Neural cell (in vitro differentiated cells): ENCODE results near the gene STXBP1. TPM values are rescaled to one million over a fixed set of nuclear protein-coding genes. Genes with fewer than 3 reads are reported as not detected.

Source experiments
- H2AFZ ChIP-seq: fragments of 200-600, 300-800 bp; sonication (generic), shearing (Covaris generic); 2 replicates; pipeline ENCODE4 v1.6.0; 2014; ENCODE audit warnings: low read depth, mild to moderate bottlenecking, antibody characterized with exemption, low read length, moderate library complexity
- H3F3A ChIP-seq: fragments of 200-600 bp; shearing (Covaris generic); 2 replicates; pipeline ENCODE4 v1.6.1; 2016; ENCODE audit warnings: mild to moderate bottlenecking, moderate library complexity, mixed read lengths, antibody characterized with exemption, low read length; ENCODE audit not compliant: insufficient read depth, poor library complexity, severe bottlenecking
- H3K27ac ChIP-seq: fragments of 200-600, 300-800 bp; sonication (generic), shearing (Covaris generic); 2 replicates; pipeline ENCODE4 v1.5.1; 2014; ENCODE audit warnings: mild to moderate bottlenecking, low read length, moderate library complexity
- H3K27me3 ChIP-seq: fragments of 300-800, 200-600 bp; sonication (generic), shearing (Covaris generic); 2 replicates; pipeline ENCODE4 v1.6.0; 2014; ENCODE audit warnings: mild to moderate bottlenecking, low read depth, low read length, moderate library complexity; ENCODE audit not compliant: insufficient read depth
- H3K36me3 ChIP-seq: fragments of 300-800, 200-600 bp; sonication (generic), shearing (Covaris generic); 2 replicates; pipeline ENCODE4 v1.5.1; 2014; ENCODE audit warnings: mild to moderate bottlenecking, antibody characterized with exemption, low read length, moderate library complexity; ENCODE audit not compliant: insufficient read depth
- H3K4me2 ChIP-seq: fragments of 300-800, 200-600 bp; sonication (generic), shearing (Covaris generic); 2 replicates; pipeline ENCODE4 v1.6.0; 2014; ENCODE audit warnings: mild to moderate bottlenecking, low read length
- H3K4me3 ChIP-seq: fragments of 300-800, 200-600 bp; sonication (generic), shearing (Covaris generic); 2 replicates; pipeline ENCODE4 v1.5.1; 2014; ENCODE audit warnings: mild to moderate bottlenecking, low read length, moderate library complexity
- H3K79me2 ChIP-seq: fragments of 200-600 bp; shearing (Covaris generic); replicated peaks from 2 replicates; pipeline ENCODE4 v1.6.0; 2014; ENCODE audit warnings: mild to moderate bottlenecking, low read length, moderate library complexity; ENCODE audit not compliant: insufficient read depth
- H3K9ac ChIP-seq: fragments of 300-800, 200-600 bp; sonication (generic), shearing (Covaris generic); 2 replicates; pipeline ENCODE4 v1.6.1; 2016; ENCODE audit warnings: mild to moderate bottlenecking, low read length, mixed read lengths
- H3K9me2 ChIP-seq: fragments of 200-600 bp; shearing (Covaris generic); 2 replicates; pipeline ENCODE4 v1.6.1; 2016; ENCODE audit warnings: mild to moderate bottlenecking, low read length, mixed read lengths; ENCODE audit not compliant: insufficient read depth
- H3K9me3 ChIP-seq: fragments of 200-600, 300-800 bp; sonication (generic), shearing (Covaris generic); 2 replicates; pipeline ENCODE4 v1.6.1; 2016; ENCODE audit warnings: mild to moderate bottlenecking, mixed run types, low read length, moderate library complexity, mixed read lengths
- H4K20me1 ChIP-seq: fragments of 200-600 bp; shearing (Covaris generic); 2 replicates; pipeline ENCODE4 v1.6.1; 2016; ENCODE audit warnings: mild to moderate bottlenecking, mixed run types; ENCODE audit not compliant: insufficient read depth
- CTCF ChIP-seq: fragments of 450-650 bp; IDR thresholded peaks from 2 replicates; pipeline ENCODE4 v1.5.1; 2014; ENCODE audit warnings: antibody characterized with exemption, mild to moderate bottlenecking, moderate library complexity; ENCODE audit not compliant: poor library complexity, severe bottlenecking
- EP300 ChIP-seq: fragments of 450-650 bp; conservative IDR thresholded peaks from 2 replicates; pipeline ENCODE4 v1.6.1; 2014; ENCODE audit warnings: antibody characterized with exemption, mild to moderate bottlenecking, moderate library complexity; ENCODE audit not compliant: poor library complexity, severe bottlenecking
- EZH2 ChIP-seq: fragments of 200-600, 300-800 bp; shearing (Covaris generic), sonication (generic); IDR thresholded peaks from 2 replicates; pipeline ENCODE4 v1.6.1; 2014; ENCODE audit warnings: antibody characterized with exemption, low read length, borderline replicate concordance, mild to moderate bottlenecking; ENCODE audit not compliant: insufficient read depth, poor library complexity, severe bottlenecking
- MXI1 ChIP-seq: fragments of 450-650 bp; conservative IDR thresholded peaks from 2 replicates; pipeline ENCODE4 v1.6.1; 2014; ENCODE audit warnings: antibody characterized with exemption, mild to moderate bottlenecking; ENCODE audit not compliant: poor library complexity, severe bottlenecking
- POLR2AphosphoS5 ChIP-seq: IDR thresholded peaks from 2 replicates; pipeline ENCODE4 v1.6.1; 2012
- RAD21 ChIP-seq: fragments of 450-650 bp; conservative IDR thresholded peaks from 2 replicates; pipeline ENCODE4 v1.6.1; 2014; ENCODE audit warnings: antibody characterized with exemption, mild to moderate bottlenecking, moderate library complexity
- REST ChIP-seq: IDR thresholded peaks from 2 replicates; pipeline ENCODE4 v1.6.1; 2012; ENCODE audit warnings: borderline replicate concordance
- SMC3 ChIP-seq: fragments of 450-650 bp; conservative IDR thresholded peaks from 2 replicates; pipeline ENCODE4 v1.6.1; 2014; ENCODE audit warnings: antibody characterized with exemption, mild to moderate bottlenecking, moderate library complexity; ENCODE audit not compliant: poor library complexity
- TAF1 ChIP-seq: IDR thresholded peaks from 2 replicates; pipeline ENCODE4 v1.6.1; 2012; ENCODE audit warnings: low read depth
- polyA plus RNA-seq: library from polyadenylated mRNA; depleted of rRNA; stranded (reverse); fragments of >200 nt; gene quantifications from 2 replicates; pipeline ENCODE4 v1.2.3, GENCODE V29; 2014

The STXBP1 gene
- polyA plus RNA-seq, 1 donor from 2014 or later: 42.5 TPM

- no peak overlapping the region for H3K9ac ChIP-seq
- TF ChIP-seq TAF1: no peak
- no peak for TF ChIP-seq CTCF
- TF ChIP-seq RAD21: no peak
- no peak for TF ChIP-seq EZH2
- no peak for TF ChIP-seq REST
- no peak for TF ChIP-seq MXI1
- TF ChIP-seq SMC3: no peak
- TF ChIP-seq EP300: no peak
- no peak for TF ChIP-seq POLR2AphosphoS5
- no peak overlapping the region for H3K4me3 ChIP-seq
- H3K4me2 ChIP-seq: no peak overlapping the region
- H3K9me2 ChIP-seq: no peaks in the 10 kb centered on the region
- H3K9me3 ChIP-seq: no peaks in the 10 kb centered on the region
- H3K79me2 ChIP-seq: no peaks in the 10 kb centered on the region
- no peak overlapping the region for H2AFZ ChIP-seq
- no peaks in the 10 kb centered on the region for H4K20me1 ChIP-seq
- no peaks in the 10 kb centered on the region for H3K27me3 ChIP-seq
- H3K36me3 ChIP-seq: no peaks in the 10 kb centered on the region
- no peaks in the 10 kb centered on the region for H3F3A ChIP-seq
- no peak overlapping the region for H3K27ac ChIP-seq
Measured at GRCh38 chr9:127565231-127565630, 46.8 kb upstream of the STXBP1 start.

- Histone ChIP-seq H3K9me2 (no peaks in the 10 kb centered on the region), H3K79me2 (no peaks in the 10 kb centered on the region), H4K20me1 (no peaks in the 10 kb centered on the region), H3K9ac (no peak overlapping the region), H2AFZ (no peak overlapping the region), H3K9me3 (no peaks in the 10 kb centered on the region), H3K36me3 (no peaks in the 10 kb centered on the region), H3K27ac (no peak overlapping the region), H3F3A (no peaks in the 10 kb centered on the region), H3K27me3 (no peaks in the 10 kb centered on the region), H3K4me3 (peak overlapping the region; percentile 88), H3K4me2 (no peak overlapping the region)
- no peak for TF ChIP-seq REST
- TF ChIP-seq SMC3: no peak
- TF ChIP-seq CTCF: no peak
- TF ChIP-seq EZH2: no peak
- TF ChIP-seq EP300: no peak
- no peak for TF ChIP-seq MXI1
- TF ChIP-seq RAD21: no peak
- TF ChIP-seq POLR2AphosphoS5: no peak
- TF ChIP-seq TAF1: no peak
Measured at GRCh38 chr9:127566351-127567001, 45.6 kb upstream of the STXBP1 start.
